ENCODE measurements around the gene DACT2. TPM values are rescaled to one million over a fixed set of nuclear protein-coding genes. Genes with fewer than 3 reads are reported as not detected.
"Not testable (repeated sequence)": the region's sequence is repeated elsewhere in the genome, so short reads cannot be mapped to it uniquely, and the experiment has no call there.

Gene DACT2
- total RNA-seq, 1 experiment from 2014 or later: not detected

DNA sequence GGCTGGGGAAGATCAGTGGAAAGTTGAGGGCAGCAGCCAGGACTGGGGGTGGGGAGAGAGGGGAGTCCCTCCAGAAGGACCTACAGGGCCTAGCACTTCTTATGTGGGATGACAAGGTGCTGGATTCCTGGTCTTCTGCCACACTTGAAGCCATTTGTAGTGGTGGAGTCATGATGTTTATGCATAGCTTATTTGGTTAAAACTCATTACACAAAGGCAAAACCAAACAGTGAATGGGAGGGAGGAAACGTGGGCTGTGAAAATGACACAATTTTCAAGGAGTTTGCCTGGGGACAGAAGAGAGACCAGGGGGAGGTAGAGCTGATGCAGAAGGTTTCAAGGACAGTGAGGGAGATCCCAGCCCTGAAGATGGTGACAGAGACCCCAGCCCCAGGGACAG, 50.8 kb downstream of the DACT2 start:
- no peak overlapping the region for H3K4me2 ChIP-seq (ENCODE audit: low read length)
- H3K4me1 ChIP-seq (ENCODE audit: control insufficient read depth in 1 of 2, insufficient read depth in 2 of 2, low read length in 2 of 2): no peaks in the 10 kb centered on the region
- no peak overlapping the region for H3K4me3 ChIP-seq (replicated peaks in 1 of 2; ENCODE audit: low read depth in 1 of 2, low read length in 2 of 2)
- intact Hi-C loops (cut with micrococcal nuclease): no loop called here
- no TSS peak for BruUV-seq (replicated peaks)
- H4K20me1 ChIP-seq (ENCODE audit: insufficient read depth): no peaks in the 10 kb centered on the region
- ChIA-PET CTCF (no interaction called here), RAD21 (ENCODE audit: low non-redundant PET in 1 of 2, low total read pairs in 2 of 2, uncharacterized antibody in 2 of 2, unreplicated experiment in 2 of 2) (no interaction called here), POLR2A (no interaction called here)
- no peak overlapping the region for H2AFZ ChIP-seq (ENCODE audit: low read depth, low read length, poor library complexity, severe bottlenecking)
- no peak for ATAC-seq
- no peaks in the 10 kb centered on the region for H3K9me2 ChIP-seq (ENCODE audit: insufficient read depth)
- H3K79me2 ChIP-seq (ENCODE audit: insufficient read depth, low read length): no peaks in the 10 kb centered on the region
- H3K9me3 ChIP-seq (ENCODE audit: control insufficient read depth in 1 of 2, insufficient read depth in 1 of 2, low read depth in 1 of 2, low read length in 2 of 2): no peaks in the 10 kb centered on the region
- no peak overlapping the region for H3K9ac ChIP-seq (ENCODE audit: low read length)
- peaks cover 6% of the 10 kb centered on the region; the same call in 1 of the 2 replicates for H3K27me3 ChIP-seq (ENCODE audit: insufficient read depth, low read length)
- H3K36me3 ChIP-seq (ENCODE audit: control insufficient read depth in 1 of 2, insufficient read depth in 2 of 2, low read length in 2 of 2): no peaks in the 10 kb centered on the region
- TF ChIP-seq REST (IDR thresholded peaks at IDR 0.05; ENCODE audit: low read depth) (no peak), SRF (IDR thresholded peaks at IDR 0.05; ENCODE audit: low read depth) (no peak), EGR1 (IDR thresholded peaks at IDR 0.05; ENCODE audit: low read depth) (no peak), POLR2A (IDR thresholded peaks at IDR 0.05; ENCODE audit: borderline replicate concordance, extremely low read depth, insufficient read depth, insufficient read length) (no peak), SP1 (IDR thresholded peaks at IDR 0.05; ENCODE audit: low read depth) (no peak), YY1 (IDR thresholded peaks at IDR 0.05; ENCODE audit: extremely low read depth, insufficient replicate concordance, low read depth, low read length) (no peak), POLR2AphosphoS5 (IDR thresholded peaks at IDR 0.05; ENCODE audit: low read depth, low read length) (no peak), ZBTB33 (IDR thresholded peaks at IDR 0.05; ENCODE audit: extremely low read depth, insufficient replicate concordance, low read length) (no peak), ELF1 (IDR thresholded peaks at IDR 0.05; ENCODE audit: borderline replicate concordance, low read depth) (no peak), RAD21 (IDR thresholded peaks at IDR 0.05; ENCODE audit: low read depth) (no peak), CEBPB (IDR thresholded peaks at IDR 0.05; ENCODE audit: low read depth) (no peak), FOSL1 (IDR thresholded peaks at IDR 0.05; ENCODE audit: low read depth) (no peak), ZNF274 (IDR thresholded peaks at IDR 0.05; ENCODE audit: low read depth, low read length) (no peak), EZH2 (IDR thresholded peaks at IDR 0.05) (no peak)
- TF ChIP-seq, protein P1, sequence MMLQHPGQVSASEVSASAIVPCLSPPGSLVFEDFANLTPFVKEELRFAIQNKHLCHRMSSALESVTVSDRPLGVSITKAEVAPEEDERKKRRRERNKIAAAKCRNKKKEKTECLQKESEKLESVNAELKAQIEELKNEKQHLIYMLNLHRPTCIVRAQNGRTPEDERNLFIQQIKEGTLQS (IDR thresholded peaks at IDR 0.05): no peak
- no peak for DNase-seq (ENCODE audit: low read depth, low spot score)
- no peak overlapping the region for H3K27ac ChIP-seq (ENCODE audit: low read depth, low read length)

GRCh38 chr6:168267779-168268178, 51.8 kb downstream of the DACT2 start:
- H3K4me2 ChIP-seq (ENCODE audit: low read length); H3K9me2 ChIP-seq (ENCODE audit: insufficient read depth); H3K4me1 ChIP-seq (ENCODE audit: control insufficient read depth in 1 of 2, insufficient read depth in 2 of 2, low read length in 2 of 2); H3K27ac ChIP-seq (ENCODE audit: low read depth, low read length); H4K20me1 ChIP-seq (ENCODE audit: insufficient read depth); BruUV-seq (replicated peaks); H3K79me2 ChIP-seq (ENCODE audit: insufficient read depth, low read length); H3K4me3 ChIP-seq (replicated peaks in 1 of 2; ENCODE audit: low read depth in 1 of 2, low read length in 2 of 2); H2AFZ ChIP-seq (ENCODE audit: low read depth, low read length, poor library complexity, severe bottlenecking); H3K36me3 ChIP-seq (ENCODE audit: control insufficient read depth in 1 of 2, insufficient read depth in 2 of 2, low read length in 2 of 2); H3K27me3 ChIP-seq (ENCODE audit: insufficient read depth, low read length); ATAC-seq; RAD21 ChIA-PET (ENCODE audit: low non-redundant PET in 1 of 2, low total read pairs in 2 of 2, uncharacterized antibody in 2 of 2, unreplicated experiment in 2 of 2); H3K9ac ChIP-seq (ENCODE audit: low read length); POLR2A ChIA-PET; CTCF ChIA-PET; DNase-seq (ENCODE audit: low read depth, low spot score); intact Hi-C loops (cut with micrococcal nuclease); H3K9me3 ChIP-seq (ENCODE audit: control insufficient read depth in 1 of 2, insufficient read depth in 1 of 2, low read depth in 1 of 2, low read length in 2 of 2): not testable (repeated sequence)

All from HCT116 (cell line).